HG02938 (cell line): ENCODE data around the gene TBCD.
"Not testable (repeated sequence)": the region's sequence is repeated elsewhere in the genome, so short reads cannot be mapped to it uniquely, and the experiment has no call there.

Experiments
- ATAC-seq: cut with Tn5 transposase; IDR thresholded peaks from one replicate; pipeline ENCODE4 v1.9.1; 2021; ENCODE audit warnings: mild to moderate bottlenecking, moderate library complexity; ENCODE audit not compliant: unreplicated experiment

Gene TBCD

DNA sequence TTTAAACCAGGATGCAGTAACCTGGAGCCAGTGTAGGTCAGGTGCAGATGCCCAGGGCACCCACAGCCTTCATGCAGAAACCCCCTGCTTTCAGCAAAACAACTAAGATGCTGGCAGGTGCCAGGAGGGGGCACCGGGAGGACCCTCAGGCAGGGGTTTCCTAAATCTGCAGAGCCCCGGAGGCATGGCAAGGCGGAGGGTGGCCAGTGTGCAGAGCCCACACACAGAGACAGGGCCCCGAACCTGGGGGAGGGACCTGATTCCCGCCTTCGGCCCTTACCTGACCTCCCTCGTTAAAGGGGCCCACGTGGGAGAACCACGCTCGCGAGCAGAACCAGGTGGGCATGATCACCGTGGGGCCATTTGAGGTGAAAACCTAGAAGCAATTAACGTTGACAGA, 213.5 kb downstream of the TBCD start:
- ATAC-seq: no peak

DNA sequence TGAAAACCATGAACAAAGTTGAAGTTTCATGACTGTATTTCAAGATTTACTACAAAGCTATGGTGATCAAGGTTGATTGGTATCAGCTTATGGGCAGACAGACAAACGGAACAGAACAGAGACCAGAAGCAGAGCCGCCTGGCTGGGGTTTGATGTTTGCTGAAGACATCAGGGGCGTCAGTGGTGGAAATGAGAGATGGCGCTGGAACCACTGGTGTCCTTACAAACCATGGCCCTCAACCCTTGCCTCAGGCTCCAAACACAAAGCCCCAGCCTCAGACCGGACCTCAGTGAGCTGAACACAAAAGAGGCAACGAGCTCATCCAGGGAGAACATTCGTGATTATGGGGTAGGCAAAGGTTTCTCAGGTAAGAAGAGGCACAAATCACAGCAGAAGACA, 214.6 kb downstream of the TBCD start:
- ATAC-seq: no peak

DNA sequence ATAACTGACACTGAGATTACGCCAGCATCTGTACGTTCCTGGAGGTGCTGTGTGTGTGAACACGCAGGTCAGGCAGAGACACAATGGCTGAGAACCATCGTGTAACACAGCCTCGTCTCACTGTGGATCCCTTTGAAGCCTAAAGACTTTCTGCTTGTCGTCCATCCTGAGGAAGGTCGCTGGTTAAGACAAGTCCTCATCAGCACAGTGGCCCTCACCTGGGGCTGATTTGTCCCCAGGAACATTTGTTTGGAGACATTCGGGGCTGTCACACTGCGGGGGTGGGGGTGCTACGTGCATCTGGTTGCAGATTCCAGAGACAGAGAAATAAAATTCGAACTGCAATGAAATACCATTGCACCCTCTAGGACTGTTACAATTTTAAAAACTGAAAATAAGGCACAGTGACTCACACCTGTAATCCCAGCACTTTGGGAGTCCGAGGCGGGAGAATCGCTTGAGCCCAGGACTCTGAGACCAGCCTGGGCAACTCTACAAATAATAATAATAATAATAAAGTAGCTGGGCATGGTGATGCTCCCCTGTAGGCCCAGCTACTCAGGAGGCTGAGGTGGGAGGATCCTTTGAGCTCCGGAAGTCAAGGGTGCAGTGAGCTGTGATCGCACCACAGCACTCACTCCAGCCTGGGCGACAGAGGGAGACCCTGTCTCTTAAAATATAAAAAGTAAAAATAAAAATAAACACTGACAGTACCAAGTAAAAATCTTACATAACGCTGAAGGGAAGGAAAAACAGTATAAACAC, 215.6 kb downstream of the TBCD start:
- no peak for ATAC-seq

DNA sequence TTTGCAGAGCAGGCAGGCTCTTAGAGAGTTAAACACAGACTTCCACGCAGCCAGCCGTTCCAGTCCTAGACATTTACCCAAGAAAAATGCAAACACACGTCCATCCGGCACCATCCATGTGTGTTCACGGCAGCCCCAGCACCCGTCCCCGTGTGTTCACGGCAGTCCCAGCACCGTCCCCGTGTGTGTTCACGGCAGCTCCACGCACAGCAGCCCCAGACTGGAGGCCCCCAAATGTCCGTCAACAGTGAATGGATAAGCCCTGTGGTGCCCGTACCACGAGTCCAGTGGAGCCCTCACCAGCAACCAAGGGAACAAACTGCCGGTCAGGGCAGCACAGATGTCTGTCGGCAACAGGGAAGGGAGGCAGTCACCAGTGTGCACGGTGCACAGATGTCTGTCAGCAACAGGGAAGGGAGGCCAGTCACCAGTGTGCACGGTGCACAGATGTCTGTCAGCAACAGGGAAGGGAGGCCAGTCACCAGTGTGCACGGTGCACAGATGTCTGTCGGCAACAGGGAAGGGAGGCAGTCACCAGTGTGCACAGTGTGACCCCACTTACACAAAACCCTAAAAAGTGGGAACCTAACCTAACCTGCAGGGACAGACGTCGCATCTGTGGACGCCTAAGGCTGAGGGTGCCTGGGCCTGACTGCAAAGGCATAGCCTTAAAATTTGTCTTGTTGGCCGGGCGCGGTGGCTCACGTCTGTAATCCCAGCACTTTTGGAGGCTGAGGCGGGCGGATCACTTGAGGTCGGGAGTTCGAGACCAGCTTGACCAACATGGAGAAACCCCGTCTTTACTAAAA, 216.4 kb downstream of the TBCD start:
- ATAC-seq: not testable (repeated sequence)

DNA sequence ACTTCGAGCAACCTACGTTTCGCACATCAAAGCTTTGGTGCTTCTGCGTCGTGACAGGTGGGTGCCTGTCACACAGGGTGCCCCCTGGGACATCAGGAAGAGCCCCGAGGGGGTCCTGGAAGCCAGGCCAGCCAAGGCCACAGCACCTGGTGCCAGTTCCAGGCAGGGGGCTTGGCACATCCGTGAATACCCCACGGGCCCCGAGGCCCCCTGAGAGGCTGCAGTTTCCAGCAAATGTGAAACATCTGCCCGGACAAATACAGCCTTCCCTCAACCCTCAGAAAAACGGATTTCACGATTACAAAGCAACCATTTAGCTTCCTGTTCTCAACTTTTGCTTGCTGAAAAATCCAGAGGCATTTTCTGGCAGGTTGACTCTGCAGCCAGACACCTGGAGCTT, 218.2 kb downstream of the TBCD start:
- ATAC-seq: no peak

DNA sequence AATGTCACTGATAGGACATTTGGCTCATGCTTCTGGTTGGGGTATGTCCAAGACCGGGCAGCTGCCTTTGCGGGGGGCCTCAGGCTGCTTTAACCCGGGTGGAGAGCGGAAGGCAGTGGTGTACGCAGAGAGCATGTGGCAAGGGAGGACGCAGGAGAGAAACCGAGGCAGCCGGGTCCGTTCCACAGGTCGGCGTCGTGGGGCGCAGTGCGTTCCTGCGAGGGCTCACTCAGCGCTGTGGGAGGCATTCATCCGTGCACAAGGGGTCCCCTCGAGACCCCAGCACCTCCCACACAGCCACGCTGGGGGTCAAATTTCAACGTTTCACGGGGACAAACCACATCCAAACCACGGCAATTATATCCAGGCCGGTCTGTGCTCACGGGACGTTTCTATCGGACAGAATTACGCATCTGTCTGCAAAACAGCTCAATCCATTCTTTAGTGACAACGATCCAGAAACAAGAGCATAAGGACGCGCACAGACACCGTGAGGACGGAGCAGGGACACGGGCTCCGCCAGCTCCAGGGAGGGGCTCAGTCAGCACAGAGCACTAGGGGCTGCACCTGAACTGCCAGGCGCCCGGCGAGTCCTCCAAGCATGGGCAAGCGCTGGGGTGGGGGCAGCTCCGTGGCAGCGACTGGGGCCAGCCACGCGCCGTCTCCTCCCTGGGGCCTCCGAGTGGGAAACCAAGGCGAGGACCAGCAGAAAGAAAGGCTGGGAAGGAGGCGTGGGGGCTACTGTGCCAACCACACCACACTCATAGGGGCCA, 219.1 kb downstream of the TBCD start:
- no peak for ATAC-seq

DNA sequence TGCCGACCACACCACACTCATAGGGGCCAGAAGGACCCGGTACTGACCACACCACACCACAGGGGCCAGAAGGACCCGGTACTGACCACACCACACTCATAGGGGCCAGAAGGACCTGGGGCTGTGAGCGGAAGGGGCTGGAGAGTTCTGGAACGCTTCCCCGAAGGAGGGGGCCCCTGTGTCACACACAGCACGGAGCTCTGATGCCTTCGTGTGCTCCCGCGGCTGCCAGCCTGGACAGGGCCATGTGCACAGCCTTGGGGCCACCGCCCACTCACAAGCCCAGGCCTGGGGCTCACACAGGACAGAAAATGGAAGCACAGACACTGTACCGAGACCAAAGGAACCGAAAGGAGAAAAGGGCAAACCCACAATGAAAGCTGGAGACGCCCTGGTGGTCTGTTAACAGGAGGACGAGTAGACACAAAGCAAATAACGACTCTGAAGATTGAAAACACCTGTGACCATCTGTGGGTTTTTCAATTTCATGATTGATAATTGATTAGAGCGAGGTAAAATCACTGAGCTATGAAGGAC, 221.0 kb downstream of the TBCD start:
- no peak for ATAC-seq

DNA sequence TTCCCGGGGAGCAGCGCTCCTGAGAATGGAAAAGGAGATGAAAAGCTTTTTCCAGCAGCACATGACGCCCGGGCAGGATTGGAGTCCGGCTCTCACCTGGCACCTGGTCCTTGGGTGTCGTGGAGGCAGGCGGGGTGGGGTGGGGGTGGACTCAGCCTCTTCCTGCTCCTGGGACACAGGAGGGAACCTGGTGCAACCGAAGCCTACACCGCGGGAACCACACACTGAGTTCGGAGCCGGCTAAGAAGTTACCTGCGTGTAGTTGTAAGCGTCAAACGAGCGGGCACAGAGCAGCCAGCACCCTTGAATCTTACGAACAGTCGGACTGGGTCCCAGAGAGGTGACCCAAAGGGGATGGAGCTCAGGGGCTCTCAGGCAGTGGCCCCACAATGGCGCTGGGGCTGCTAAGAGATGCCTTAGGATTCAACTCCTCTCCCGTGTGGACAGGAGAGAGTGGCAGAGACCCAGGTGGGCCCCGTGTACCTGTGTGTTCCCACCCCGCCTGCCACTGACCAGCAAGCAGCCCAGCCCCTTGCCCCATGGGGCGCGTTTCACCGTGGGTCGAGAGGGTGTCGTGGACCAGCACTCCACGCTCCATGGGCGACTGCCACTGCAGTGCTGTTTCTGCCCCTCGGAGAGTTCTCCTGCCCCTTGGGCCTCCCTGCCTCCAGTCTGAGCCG, 221.7 kb downstream of the TBCD start:
- no peak for ATAC-seq

DNA sequence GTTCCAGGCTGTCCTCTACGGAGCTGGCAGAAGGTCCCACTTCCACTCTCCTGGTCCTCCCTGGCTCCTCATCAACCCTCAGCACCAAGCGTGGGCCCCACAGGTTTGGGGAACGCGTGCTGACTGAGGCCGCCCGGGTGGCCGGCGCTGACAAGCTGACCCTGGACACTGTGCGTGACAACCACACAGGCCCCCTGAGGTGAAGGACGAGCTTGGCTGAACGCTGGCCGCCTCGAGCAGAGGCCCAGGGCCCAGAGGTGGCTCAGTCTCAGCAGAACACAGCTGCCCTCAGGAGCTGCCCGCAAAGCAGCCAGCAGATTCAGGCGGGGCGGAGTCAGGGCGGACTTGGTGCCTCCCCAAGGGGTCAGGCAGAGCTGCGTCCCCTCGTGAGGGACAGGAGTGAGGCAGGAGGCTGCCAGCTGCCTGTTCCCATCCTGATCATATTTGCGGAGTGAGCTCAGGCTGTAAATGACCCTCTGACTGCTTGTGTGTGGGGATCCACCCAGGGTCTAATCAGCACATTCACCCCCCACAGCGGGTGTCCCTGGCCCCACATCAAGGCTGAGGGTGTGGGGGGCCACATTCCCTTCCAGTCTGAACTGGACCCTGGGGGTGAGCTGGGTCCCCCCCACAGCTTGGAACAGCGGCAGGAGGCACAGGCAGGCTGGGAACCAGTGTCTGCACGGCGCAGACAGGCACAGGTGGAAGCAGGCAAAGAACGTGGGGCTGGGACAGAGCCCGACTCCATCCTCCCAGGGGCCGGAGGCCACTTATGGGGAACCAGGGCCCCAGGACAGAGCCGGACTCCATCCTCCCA, 222.5 kb downstream of the TBCD start:
- no peak for ATAC-seq

DNA sequence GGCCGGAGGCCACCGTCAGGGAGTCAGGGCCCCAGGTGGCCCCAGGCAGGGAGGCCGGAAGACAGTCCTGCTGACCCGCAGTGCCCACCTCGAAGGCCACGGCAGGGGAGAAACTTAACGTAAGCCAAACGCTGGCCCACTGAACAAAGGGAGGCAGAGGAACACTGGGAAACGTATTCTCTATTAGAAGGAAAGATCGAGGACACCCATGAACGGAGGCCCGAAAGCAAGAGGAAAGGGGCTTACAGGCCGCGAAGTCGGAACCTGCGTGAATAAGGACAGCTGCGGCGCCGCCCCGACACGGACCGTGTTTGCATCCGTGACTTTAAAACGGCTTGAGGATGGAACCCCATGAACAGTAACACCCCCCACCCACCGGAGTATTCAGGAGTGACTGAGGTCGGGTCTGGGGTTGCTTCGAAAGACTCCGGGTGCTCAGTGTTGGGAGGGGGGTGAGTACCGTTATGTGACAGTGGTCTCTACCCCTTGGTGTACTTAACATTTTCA, 225.2 kb downstream of the TBCD start:
- ATAC-seq: no peak

DNA sequence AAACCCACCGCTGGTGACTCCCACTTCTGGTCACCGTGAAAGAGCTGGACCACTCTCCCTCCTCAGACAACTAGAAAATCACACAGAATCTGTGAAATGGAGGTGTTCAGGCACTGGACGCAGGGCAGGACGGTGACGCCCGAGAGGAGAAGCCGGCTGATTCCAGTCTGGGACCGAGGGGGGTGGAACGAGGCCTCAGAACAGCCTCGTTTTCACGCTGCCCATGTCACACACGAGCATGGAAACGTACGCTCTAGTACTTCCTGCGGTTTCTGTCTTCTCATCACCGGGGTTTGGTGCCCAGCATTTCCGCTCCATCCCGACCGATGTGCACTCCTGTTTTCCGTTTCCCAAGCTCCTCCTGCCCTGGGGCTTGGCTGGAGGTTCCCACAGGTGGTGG, 225.7 kb downstream of the TBCD start:
- no peak for ATAC-seq

DNA sequence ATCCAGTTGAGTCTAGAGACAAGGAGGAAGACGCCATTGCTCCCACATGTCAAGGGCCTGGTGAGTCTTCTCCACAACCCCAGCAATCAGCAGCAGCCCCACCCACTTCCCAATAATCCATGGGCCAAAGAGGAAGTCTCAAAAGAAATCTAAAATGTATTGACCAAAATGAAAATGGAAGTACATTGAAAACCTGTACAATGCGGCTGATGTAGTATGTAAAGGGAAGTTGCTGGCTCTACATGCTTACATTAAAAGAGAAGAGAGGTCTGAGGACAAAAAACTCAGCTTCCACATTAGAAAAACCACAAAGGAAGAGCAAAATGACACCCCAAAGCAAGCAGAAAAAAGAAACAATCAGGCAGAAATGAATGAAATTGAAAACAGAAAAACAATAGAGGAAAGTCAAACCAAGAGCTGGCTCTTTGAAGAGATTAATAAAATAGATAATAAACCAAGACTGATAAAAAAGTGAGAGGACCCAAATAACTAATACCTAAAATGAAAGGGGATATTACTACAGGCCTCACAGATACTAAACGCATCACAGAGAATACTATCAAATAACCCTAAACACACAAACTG, 227.0 kb downstream of the TBCD start:
- ATAC-seq: no peak

DNA sequence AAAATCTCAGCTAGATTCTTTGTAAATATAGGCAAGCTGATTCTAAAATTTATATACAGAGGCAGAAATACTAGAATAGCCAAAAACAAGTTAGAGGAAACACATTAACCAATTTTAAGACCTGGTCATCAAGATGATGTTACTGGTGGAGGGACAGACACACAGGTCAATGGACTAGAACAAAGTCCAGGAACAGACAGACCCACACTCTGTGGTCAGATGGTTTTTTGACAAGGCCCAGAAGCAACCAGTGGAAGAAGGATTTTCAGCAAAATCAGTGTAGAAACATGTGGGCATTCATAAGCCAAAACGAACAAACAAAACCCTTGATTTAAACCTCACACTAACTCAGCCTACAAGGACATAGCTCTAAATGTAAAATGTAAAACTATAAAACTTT, 227.9 kb downstream of the TBCD start:
- ATAC-seq: no peak

DNA sequence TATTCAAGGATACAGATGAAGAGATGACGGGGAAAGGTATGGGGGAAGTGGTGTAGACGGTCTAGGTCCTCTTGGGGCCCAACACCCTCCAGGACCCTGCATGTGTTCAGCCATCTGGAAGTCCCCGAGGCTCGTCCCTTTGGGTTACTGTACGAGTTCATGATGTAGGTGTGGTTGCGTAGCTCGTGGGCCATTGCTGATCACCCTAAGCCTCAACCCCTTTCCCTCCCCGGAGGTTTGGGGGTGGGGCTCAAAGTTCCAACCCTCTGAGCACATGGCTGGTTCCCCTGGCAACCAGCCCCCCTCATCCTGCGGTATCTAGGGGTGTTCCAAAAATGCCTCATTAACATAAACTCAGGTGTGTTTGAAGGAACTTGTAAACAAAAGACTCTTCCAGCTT, 228.8 kb downstream of the TBCD start:
- ATAC-seq: no peak

DNA sequence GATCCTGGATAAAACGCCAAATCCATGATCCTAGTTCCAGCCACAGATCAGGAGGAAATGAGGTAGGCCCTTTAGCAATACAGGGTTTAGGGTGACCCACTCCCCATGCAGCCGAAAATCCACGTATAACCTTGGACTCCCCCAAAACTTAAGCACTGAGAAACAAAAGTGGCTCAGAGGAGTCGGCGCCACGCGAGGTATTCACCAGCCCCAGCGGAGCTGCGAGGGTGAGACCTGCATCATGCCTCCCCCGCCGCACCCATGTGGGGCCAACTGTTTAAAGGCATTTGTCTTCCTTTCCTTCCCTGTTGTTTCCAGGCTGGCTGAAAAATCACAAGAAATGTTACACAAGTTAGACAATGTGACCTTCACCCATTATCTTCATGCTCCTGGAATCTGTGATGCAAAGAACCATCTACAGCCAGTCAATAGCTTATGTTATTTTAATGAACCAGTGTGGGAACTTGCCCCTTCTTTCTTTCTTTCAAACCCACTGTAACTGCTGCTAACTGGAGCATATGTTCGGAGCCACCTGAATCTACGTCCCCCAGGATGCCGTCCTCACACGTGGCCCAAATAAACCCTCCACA, 229.4 kb downstream of the TBCD start:
- no peak for ATAC-seq

DNA sequence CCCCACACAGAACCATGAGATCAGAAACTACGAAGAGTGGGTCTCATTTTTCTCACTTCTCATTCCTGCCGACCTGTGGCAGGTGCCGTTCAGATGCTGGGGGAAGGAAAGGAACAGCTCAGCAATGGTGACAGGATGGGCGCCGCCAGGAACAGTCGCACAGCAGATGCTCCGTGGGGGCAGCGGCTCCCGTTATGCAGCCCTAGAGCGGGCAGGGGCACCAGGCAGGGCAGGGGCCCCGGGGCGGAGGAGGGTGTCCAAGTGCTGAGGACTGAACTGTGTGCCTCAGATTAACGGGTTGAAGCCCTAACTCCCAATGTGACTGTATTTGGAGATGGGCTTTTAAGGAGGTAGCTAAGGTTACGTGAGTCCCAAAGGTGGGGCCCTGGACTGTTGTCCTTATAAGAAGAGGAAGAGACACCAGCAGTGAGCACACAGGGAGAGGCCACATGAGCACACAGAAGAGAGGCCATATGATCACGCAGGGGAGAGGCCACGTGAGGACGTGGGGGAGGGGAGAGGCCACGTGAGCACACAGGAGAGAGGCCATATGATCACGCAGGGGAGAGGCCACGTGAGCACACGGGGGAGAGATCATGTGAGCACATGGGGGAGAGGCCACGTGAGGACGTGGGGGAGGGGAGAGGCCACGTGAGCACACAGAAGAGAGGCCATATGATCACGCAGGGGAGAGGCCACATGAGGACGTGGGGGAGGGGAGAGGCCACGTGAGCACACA, 231.8 kb downstream of the TBCD start:
- no peak for ATAC-seq

DNA sequence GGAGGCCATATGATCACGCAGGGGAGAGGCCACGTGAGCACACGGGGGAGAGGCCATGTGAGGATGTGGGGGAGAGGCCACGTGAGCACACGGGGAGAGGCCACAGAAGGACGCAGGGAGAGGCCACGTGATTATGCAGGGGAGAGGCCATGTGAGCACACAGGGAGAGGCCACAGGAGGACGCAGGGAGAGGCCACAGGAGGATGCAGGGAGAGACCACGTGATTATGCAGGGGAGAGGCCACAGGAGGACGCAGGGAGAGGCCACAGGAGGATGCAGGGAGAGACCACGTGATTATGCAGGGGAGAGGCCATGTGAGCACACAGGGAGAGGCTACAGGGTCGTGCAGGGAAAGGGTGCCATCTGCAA, 232.4 kb downstream of the TBCD start:
- ATAC-seq: not testable (repeated sequence)

DNA sequence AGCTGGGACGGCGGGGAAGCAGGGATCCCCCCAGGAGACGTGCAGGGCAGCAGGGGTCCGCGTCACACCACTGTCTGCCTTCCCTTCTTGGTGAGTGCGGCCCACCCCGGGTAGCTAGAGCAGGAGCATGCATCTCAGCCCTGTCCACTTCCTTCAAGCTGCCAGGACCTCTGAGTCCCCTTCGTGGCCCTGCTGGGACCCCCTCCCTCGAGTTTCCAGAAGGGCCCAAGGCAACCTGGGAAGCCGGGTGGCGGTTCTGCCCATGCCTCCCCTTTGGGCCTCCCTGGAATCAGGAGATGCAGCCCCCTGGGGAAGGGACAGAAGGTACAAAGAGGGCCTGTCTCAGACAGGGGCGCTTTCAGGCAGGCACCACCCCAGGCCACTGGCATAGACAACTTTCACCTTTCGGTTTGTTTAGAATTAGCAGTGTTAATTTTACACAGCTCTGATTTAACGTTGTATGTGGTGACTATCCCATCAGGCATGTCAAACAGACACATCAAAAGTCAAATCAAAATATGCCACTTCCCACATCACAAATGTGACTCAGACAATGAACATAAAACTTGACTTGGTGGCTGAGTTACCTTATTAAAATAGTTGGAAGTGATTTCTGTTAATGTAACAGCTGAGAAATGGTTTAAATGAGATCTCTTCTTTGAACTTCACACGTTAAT, 233.0 kb downstream of the TBCD start:
- ATAC-seq: no peak
